HPDE6-E6E7 (cell line): ENCODE measurements around the gene RARRES1.
"Not testable (repeated sequence)": the region's sequence is repeated elsewhere in the genome, so short reads cannot be mapped to it uniquely, and the experiment has no call there.

ENCODE experiments used
- DNase-seq: peaks from one replicate; pipeline ENCODE4 v3.0.0; 2011; ENCODE audit warnings: missing footprints; ENCODE audit errors: extremely low spot score

RARRES1 gene

GRCh38 chr3:158696618-158697017, 35.6 kb downstream of the RARRES1 start:
- DNase-seq, result no peak

DNA sequence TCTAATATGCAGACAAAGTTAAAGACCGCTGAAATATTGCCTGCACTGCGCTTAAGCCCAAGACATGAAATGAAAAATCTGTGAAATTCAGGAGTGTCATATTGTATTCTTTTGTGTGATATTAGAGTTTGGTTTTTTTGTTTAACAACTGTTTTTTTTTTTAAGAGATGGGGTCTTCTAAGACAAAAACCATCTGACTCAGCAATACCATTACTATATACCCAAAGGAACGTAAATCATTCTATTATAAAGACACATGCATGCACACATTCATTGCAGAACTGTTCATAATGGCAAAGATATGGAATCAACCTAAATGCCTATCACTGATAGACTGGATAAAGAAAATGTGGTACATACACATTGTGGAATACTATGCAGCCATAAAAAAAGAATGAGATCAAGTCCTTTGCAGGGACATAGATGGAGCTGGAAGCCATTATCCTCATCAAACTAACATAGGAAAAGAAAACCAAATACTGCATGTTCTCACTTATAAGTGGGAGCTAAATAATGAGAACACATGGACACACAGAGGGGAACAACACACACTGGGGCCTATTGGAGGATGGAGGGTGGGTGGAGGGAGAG, 38.3 kb downstream of the RARRES1 start:
- DNase-seq, result not testable (repeated sequence)

DNA sequence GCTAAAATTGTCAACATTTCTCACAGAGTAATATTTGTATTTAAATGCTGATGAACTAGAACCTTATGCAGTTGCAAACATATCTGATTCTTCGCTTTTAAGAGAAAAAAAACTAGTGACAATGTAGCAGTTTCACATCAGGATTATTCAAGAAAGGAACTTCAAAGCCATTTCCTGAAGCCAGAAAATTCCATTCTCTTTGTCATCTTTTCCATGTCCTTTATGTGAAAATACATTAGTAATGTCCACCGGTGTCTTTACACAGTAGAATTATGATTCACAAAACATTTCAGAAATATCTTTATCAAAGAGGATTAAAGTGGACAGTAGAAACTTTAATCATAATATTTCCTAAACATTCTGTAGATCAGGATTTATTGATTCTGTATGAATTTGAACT, 47.1 kb downstream of the RARRES1 start:
- DNase-seq, result no peak

DNA sequence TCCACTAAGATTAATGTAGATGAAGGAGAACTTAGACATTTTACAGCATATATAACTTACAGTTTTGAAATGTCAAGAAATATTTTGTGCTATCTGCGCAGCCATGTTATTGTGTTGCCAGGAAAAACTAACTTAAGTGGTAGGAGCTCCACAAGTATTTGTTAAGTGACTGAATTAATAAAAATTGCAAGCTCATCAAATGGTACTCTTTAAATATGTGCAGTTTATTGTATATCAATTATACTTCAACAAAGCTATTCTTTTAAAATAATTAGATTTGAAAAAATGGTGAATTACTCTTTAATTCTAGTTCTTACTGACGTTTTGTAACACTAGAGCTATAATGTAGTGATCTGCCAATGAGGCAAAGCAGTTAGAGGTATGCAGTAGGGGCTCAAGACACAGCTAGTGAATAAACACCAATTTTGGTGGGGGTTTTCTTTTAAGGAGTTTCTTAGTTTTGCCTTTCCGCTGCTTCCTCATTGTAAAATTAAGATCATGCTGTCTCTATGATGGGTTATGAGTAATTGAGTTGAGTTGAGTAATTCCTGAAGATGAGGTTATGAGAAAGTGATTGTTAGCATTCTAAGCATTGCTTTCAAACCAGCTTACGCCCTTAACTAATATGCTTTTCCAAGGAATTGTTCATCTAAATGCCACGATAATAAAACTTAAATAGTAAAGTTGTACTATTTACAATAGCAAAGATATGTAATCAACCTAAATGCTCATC, 48.9 kb downstream of the RARRES1 start:
- DNase-seq, result no peak

DNA sequence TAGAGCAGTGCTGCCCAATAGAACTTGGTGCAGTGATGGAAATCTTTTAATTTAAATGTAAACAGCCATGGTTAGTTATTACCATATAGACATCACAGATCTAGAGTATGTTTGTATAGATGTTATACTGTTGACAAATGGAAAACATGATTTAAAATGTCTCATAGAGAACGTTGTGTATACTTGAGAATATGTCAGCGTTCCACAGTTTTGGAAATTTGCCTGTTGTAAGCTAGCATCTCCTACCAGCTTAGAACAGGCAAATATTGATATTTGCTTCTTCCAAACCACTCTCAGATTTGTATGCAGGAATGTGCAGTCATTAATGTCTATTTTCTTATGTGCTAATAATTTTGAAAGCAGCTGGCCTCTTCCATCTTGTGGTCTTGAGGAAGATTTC, 51.4 kb downstream of the RARRES1 start:
- no peak for DNase-seq

- DNase-seq, result no peak
These were observed 52.7 kb downstream of the RARRES1 start for GRCh38 chr3:158679547-158680000.

DNA sequence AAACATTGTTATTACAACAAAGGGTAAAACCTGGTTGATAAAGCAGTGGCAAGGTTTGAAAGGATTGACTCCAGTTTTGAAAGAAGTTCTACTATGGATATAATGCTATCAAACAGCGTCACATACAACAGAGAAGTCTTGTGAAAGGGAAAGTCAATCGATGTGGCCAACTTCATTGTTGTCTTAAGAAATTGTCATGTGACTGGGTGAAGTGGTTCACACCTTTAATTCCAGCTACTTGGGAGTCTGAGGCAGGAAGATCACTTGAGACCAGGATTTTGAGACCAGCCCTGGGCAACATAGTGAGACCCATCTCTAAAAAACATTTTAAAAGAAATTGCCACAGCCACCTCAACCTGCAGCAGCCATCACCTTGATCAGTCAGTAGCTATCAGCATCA, 53.6 kb downstream of the RARRES1 start:
- no peak for DNase-seq

DNA sequence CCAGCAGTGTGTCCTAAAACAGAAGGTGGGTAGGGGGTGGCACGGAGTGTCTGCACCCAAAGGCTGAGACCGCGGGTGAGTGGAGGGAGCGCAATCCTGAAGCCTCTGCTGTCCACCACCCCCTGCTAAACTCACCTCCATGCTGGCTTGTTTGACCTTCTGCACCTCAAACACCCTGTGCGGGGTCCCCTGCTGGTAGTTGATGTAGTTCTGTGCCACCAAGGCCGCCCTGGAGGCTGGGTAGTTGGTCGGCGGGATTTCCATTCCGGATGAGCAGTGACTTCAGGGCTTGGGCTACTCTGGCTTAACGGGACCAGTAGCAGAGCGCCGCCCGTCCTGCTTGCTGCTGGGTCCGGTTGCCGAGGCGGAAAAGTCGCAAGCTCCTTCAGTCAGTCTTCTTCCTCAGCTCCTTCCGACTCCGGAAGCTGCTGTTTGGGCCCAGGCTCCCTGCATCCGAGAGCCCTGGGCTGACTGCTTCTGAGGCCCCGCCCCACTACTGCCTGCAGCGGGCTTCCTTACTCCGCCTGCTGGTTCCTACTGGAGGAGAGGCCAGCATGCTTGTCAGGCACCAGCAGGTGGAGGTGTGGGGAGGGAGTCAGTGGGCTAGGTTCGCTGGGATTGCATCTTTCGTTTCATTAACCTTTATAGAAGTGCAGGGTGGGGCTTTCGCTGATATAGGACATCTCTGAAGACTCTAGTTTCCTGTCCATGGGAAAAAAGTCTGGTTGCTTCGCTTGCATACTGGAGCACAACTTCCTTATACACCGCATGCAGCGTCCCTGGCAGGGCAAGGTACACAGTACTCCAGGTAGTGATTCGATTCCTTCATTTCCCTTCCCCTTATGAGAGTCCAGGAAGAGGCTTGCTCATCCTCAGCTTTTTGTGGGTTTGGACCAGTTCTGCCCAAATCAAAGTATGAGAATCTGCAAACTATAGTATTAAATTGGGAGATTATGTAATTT, 59.8 kb downstream of the RARRES1 start, which contains the start of gene LXN:
Gene LXN, minus strand, starts transcription at position 434 of the 962 bp plus-strand sequence. Its CDS starts 170 bp downstream, at position 264.
- DNase-seq, result peak; percentile 98

DNA sequence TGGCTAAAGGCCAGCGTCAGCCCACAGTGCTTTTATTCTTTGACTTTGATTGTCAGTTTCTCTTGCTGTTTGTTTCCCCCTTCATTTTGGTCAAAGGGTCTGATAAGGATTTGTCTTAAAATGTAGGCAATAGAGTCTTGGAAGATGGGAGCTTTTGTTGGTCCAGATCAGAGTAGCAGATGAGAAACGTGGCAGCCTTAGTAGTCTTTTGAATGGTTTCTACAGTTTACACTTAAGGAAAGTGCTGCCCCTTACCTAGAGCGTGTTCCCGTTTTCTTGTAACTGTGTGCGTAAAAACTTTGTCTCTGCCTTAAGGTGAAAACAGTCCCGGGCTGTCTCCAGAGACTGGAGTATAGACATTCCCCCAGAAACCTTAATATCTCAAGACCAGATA, 60.4 kb downstream of the RARRES1 start:
- DNase-seq, result no peak

DNA sequence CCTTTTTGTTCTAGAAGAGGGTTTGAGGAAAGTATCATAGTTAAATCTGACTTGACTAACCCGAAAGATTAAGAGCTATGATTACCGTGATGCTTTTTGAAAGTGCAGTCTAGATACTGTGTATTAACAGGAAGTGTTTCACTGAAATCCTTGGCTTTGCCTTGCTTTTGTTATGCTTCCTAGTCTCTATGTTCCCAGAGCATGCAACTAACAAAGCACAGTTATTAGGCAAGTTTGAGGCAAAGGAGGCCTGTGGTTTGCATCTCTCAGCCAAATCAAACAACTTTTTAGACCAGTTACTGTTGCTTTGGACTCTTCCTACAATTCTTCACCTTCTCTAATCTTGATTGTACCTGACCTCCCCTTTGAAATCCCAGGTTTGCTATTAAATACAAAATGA, 63.8 kb downstream of the RARRES1 start:
- no peak for DNase-seq

DNA sequence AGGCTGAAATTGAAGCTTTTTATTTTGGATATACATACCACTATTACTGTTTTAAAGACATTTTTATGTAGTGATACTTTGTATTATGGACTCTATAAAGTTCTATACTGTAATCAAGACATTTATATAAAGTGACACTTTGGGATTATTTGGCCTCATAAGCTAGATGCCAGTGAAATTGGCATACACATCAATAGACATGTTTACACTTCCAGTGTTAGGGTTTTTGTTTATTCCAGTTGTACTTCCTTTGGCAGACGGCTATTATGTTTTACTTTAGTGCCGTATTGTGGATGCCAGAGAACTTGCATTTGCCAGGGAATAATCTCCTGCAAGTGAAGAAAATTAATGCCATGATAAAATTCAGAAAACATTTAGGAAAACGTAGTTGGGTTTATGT, 65.8 kb downstream of the RARRES1 start:
- DNase-seq, result no peak

DNA sequence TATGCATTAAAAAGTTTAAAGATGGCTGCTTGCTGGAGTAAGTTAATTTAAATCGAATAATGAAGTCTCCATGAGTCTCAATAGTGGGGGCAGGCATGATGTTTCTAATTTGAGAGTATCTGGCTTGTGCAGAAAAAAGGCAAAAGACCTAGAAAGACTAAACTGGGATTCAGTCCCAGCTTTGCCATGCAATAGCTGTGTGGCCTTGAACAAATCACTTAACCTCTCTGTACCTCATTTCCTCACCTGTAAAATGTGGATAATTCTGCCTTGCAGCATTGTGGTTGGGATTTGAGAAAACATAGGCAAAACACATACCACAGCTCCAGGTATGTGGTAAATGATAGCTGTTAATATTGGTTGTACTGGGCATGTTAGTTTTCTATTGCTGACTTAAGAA, 68.4 kb downstream of the RARRES1 start:
- no peak for DNase-seq

DNA sequence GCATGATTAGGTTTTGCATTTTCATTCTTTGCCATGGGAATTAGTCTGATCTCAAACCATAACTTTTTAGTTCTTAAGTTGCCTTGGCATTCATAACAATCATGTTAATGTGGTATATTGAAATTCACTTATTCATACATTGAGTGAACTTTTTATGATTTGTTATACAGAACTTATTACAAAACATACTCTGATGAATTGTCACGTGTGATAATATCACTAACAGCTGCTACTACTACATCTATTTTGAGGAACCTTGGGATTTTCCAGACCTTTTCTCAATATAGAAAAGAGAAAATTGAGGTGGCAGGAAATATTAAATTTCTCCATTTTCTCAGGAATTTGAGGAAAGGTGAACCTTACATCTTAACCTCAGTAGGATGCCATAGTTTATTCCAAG, 69.0 kb downstream of the RARRES1 start:
- no peak for DNase-seq

- DNase-seq, result no peak
These were observed 71.5 kb downstream of the RARRES1 start for GRCh38 chr3:158660711-158661110.

GRCh38 chr3:158659454-158660237, 72.6 kb downstream of the RARRES1 start:
- DNase-seq, result peak; percentile 37

GRCh38 chr3:158658889-158659288, 73.4 kb downstream of the RARRES1 start:
- no peak for DNase-seq

DNA sequence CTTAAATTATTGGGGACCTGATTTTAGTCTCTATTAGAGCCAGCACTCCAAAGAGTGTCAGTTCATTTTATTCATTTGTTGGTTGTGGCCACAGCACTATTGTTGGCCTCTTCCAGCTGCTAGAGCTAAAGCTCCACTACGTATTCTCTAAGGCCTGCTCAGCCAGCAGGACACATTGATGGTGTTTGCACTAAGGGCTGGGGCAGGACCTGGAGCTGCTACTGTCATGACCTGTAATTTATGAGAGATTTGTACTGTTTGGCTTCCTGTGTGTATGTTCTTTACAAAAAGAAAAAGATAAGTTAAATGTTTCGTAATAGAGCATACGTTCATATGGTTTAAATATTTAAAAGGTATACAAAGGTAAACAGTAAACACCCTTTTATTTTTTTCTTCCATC, 79.8 kb downstream of the RARRES1 start:
- DNase-seq, result no peak

DNA sequence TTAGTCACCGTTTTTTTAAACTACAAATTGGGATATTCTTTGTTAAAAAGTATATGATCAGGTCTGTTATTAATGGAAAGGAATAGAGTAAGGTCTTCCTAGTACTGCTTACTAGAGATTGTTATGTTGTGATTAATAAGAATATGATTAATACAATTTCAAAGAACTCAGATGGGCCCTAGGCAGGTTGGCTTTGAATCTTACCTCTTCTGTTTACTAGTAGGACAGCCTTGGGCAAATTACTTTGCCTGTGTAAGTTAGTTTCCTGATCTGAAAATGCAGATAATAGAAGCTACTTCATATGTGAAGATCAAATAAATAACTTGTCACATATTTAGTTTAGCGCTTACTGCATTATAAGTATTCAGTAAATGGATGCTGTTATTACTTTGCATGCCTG, 81.1 kb downstream of the RARRES1 start:
- DNase-seq, result no peak

DNA sequence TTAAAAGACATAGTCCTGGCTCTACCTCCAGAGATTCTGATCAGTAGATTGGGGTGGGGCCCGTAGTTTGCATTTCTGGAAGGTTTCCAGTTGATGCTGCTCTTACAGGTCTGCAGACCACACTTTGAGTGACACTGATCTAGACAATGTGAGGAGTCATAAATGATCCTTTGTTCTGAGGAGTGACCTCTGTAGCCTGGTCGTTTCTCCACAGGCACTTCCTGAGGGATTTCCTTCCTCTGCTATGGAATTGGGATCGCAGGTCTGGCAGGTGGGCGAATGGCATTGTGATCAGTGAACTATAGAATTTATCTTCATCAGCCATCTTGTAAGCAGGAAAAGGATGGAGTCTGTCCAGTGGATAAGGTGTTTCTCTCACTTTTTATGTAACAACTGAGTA, 82.5 kb downstream of the RARRES1 start:
- DNase-seq, result no peak
